ENCODE measurements around the gene BTRC.

DNA sequence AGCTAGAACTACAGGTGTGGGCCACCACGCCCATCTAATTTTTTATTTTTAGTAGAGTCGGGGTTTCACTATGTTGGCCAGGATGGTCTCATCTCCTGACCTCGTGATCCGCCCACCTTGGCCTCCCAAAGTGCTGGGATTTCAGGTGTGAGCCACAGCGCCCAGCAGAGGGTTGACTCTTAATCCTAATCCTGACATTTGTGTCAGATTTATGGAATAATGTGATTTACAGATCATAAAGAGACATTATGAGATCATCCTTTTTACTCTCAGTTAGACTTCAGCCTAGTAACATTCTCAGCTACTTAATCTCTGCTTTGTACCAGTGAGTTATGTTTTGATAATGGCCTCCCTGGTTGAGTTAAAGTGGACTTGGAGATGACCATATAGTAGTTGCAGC lies 2.2 kb downstream of the BTRC start:
- TF ChIP-seq GATA2 (IDR thresholded peaks at IDR 0.05; ENCODE audit: insufficient read depth, insufficient read length, low read depth, low read length) (no peak), EZH2 (IDR thresholded peaks at IDR 0.05; ENCODE audit: borderline replicate concordance, low read depth, low read length, severe bottlenecking) (no peak), POLR2A (IDR thresholded peaks at IDR 0.05; ENCODE audit: low read depth, low read length) (no peak), POLR2AphosphoS5 (IDR thresholded peaks at IDR 0.05; ENCODE audit: insufficient read depth, low read depth, low read length) (no peak), FOS (IDR thresholded peaks at IDR 0.05; ENCODE audit: borderline replicate concordance, insufficient read depth, low read length) (no peak), JUN (IDR thresholded peaks at IDR 0.05; ENCODE audit: borderline replicate concordance, insufficient read depth, insufficient read length, low read depth) (no peak)
- TF ChIP-seq, protein P1, sequence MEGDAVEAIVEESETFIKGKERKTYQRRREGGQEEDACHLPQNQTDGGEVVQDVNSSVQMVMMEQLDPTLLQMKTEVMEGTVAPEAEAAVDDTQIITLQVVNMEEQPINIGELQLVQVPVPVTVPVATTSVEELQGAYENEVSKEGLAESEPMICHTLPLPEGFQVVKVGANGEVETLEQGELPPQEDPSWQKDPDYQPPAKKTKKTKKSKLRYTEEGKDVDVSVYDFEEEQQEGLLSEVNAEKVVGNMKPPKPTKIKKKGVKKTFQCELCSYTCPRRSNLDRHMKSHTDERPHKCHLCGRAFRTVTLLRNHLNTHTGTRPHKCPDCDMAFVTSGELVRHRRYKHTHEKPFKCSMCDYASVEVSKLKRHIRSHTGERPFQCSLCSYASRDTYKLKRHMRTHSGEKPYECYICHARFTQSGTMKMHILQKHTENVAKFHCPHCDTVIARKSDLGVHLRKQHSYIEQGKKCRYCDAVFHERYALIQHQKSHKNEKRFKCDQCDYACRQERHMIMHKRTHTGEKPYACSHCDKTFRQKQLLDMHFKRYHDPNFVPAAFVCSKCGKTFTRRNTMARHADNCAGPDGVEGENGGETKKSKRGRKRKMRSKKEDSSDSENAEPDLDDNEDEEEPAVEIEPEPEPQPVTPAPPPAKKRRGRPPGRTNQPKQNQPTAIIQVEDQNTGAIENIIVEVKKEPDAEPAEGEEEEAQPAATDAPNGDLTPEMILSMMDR (IDR thresholded peaks at IDR 0.05; ENCODE audit: extremely low read depth in 1 of 2, insufficient read depth in 1 of 2, low read depth in 1 of 2, low read length in 2 of 2): no peak
- TF ChIP-seq, protein P2, sequence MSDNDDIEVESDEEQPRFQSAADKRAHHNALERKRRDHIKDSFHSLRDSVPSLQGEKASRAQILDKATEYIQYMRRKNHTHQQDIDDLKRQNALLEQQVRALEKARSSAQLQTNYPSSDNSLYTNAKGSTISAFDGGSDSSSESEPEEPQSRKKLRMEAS (IDR thresholded peaks at IDR 0.05; ENCODE audit: insufficient read depth, insufficient read length): no peak
